ENCODE data around the gene RHBG.

RHBG gene

DNA sequence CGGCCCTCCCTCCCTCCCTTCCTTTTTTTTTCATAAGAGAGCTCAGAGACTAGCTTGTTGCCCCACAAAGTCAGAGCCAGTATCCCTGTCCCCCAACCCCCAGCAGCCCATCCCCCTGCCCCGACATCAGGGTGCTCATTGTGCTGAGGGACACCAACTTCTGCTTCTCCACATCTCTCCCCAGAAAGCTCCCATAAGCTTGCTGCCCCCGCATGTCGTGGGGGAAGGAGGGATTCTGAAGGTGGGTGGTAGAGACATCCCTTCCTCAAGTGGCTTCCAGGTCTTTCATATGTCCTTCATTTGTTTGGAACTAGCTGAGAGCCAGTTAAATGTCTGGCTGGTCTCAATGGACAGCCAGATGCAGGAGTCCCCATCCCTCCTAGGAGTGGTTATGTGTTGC, 41.2 kb downstream of the RHBG start:
- Histone ChIP-seq H3K4me1 (ENCODE audit: insufficient read depth, low read length) (no peaks in the 10 kb centered on the region), H3K4me3 (ENCODE audit: low read length) (no peak overlapping the region), H2AFZ (ENCODE audit: low read depth, low read length) (no peak overlapping the region), H3K27me3 (ENCODE audit: insufficient read depth, low read length) (peaks cover 67% of the 10 kb centered on the region), H3K36me3 (ENCODE audit: insufficient read depth, low read length) (no peaks in the 10 kb centered on the region), H3K9me3 (ENCODE audit: low read length) (no peaks in the 10 kb centered on the region)

DNA sequence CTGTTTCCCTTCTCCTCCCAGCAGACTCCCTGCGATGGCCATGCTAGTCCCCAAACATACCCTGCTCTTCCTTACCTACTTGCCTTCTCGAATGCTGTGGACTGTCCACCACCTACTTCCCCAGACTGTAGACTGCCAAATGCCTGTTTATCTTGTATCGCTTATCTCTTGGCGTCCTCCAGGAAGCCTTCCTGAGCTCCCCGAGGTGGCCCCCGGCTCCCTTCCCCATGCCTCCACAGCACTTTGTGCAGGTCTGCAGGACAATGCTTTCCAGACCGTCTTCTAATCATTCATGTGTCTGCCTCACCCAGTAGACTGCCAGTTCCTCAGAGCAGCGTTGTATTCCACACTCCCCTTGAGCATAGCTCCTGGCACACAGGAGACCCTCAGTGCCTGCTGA, 41.7 kb downstream of the RHBG start:
- H2AFZ ChIP-seq (ENCODE audit: low read depth, low read length) = no peak overlapping the region
- no peaks in the 10 kb centered on the region for H3K4me1 ChIP-seq (ENCODE audit: insufficient read depth, low read length)
- no peaks in the 10 kb centered on the region for H3K9me3 ChIP-seq (ENCODE audit: low read length)
- H3K27me3 ChIP-seq (ENCODE audit: insufficient read depth, low read length) = peaks cover 66% of the 10 kb centered on the region
- H3K4me3 ChIP-seq (ENCODE audit: low read length) = no peak overlapping the region
- no peaks in the 10 kb centered on the region for H3K36me3 ChIP-seq (ENCODE audit: insufficient read depth, low read length)

DNA sequence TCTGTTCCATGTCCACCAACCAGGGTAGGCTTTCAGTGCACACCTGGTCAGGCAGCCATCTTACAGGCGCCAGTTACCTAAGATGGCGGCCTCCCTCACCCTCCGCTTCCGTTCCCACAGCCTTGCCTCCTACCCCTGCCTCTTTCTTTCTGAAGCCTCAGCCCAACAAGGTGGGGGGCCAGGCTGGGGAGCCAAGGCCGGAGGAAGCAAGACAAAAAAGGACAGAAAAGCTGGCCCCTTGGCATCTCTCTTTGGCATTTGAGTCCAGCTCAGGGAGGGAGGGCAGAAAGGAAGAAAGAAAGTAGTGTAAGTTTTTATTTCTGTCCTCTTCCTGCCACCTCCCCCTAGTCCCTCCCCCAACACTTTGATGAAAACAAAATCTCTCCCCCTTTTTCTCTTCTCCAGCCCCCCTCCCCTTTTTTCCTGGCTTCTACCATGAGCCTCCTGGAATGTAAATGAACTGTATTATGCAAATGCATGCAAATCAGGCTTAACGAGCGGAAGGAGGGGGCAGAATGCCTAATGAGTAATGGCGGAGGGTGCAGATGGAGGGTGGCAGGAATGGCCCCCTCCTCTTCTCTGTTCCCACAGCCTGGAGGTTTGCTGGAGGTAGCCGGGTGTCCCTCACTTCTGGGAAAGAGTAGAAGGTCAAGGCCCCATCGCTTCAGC, 43.8 kb downstream of the RHBG start:
- H3K36me3 ChIP-seq (ENCODE audit: insufficient read depth, low read length) = no peaks in the 10 kb centered on the region
- H3K4me1 ChIP-seq (ENCODE audit: insufficient read depth, low read length) = no peaks in the 10 kb centered on the region
- no peak overlapping the region for H2AFZ ChIP-seq (ENCODE audit: low read depth, low read length)
- no peak overlapping the region for H3K4me3 ChIP-seq (ENCODE audit: low read length)
- no peaks in the 10 kb centered on the region for H3K9me3 ChIP-seq (ENCODE audit: low read length)
- peaks cover 72% of the 10 kb centered on the region for H3K27me3 ChIP-seq (ENCODE audit: insufficient read depth, low read length)

DNA sequence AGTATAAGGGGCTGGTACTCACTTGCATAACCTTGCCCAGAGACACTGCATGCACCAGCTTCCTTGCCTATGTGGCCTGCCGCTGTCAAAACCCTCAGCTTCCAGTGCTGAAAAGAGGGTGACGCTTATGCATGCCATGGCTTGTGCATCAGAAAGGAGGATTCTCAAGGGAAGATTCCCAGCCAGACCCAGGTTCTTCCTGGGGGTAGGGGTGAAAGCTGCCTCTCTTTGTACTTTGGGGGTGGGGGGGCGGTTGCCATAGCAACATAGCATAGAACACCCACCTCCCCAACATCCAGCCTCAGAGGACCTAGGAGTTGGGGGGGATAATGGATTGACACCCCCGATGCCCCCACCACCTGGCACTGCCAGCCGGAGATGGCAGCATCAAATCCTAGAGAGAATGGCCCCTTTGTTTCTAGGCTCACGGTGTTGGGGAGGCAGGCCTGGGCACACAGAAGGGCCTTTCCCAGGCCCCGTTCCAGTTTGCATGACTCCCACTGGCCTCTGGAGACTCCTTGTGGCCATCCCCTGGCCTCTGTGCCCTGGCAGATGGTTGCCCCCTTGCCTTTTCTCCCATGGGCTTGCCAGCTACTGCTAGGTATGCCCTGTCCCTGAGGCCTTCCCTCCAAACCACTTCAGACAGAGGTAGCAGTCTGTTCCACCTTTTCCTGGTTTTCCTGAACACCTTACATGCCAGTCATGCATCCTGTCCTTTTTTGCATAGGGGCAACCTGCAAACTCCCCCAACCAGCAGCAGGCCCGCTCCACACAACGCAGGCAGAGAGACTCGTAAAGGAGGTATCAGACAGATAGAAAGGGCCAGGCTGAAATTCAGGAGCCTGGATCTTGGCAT, 44.6 kb downstream of the RHBG start:
- Histone ChIP-seq H2AFZ (ENCODE audit: low read depth, low read length) (no peak overlapping the region), H3K36me3 (ENCODE audit: insufficient read depth, low read length) (no peaks in the 10 kb centered on the region), H3K4me3 (ENCODE audit: low read length) (no peak overlapping the region), H3K27me3 (ENCODE audit: insufficient read depth, low read length) (peaks cover 75% of the 10 kb centered on the region), H3K9me3 (ENCODE audit: low read length) (no peaks in the 10 kb centered on the region), H3K4me1 (ENCODE audit: insufficient read depth, low read length) (no peaks in the 10 kb centered on the region)

DNA sequence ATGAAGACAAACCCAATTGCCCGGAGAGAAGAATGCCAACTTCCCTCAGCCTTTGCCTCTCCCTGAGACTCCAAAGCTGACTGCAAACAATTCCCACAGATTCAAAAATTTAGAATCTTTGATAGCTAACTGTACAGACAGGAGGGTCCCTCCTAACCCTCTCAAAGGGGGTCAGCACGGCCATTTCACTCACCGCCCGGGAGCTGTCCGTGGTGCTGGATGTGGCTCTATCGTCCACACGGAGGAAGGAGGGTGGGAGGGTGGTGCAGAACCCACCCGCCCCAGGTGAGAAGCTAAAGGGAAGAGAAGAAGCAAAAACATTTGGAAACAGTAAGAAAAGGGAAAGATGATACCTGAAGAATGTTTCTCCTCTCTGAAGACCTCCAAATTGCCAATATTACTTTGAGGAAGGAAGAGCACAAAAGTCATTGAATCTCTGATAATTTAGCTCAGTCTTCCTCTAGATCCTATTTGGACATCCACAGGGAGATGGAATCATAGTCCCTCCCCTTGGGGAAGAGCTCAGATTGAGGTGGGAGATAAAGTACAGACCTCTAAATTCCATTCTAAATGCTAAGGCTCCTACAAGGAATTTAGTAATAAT, 45.6 kb downstream of the RHBG start:
- H3K4me1 ChIP-seq (ENCODE audit: insufficient read depth, low read length) = no peaks in the 10 kb centered on the region
- H3K9me3 ChIP-seq (ENCODE audit: low read length) = no peaks in the 10 kb centered on the region
- no peak overlapping the region for H3K4me3 ChIP-seq (ENCODE audit: low read length)
- H2AFZ ChIP-seq (ENCODE audit: low read depth, low read length) = no peak overlapping the region
- H3K27me3 ChIP-seq (ENCODE audit: insufficient read depth, low read length) = peaks cover 76% of the 10 kb centered on the region
- H3K36me3 ChIP-seq (ENCODE audit: insufficient read depth, low read length) = no peaks in the 10 kb centered on the region

DNA sequence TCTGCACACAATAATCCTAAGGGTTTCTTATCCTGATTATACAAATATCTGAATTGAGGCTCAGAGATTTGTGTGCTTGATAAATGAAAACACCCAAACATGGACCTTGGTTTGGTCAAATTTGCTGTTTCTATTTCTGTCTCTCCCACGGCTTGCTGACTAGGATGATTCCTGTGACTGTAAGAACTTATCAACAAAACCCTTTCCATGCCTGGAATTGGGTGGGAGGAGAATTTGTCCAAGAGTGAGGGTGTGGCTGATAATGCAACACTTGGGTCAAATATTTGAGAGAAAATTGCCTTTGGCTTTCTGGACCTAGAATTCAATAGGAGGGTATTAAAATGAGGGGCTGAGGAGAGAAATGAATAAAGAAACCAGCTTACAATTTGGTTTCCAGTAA, 48.0 kb downstream of the RHBG start:
- no peaks in the 10 kb centered on the region for H3K36me3 ChIP-seq (ENCODE audit: insufficient read depth, low read length)
- no peak overlapping the region for H3K4me3 ChIP-seq (ENCODE audit: low read length)
- H2AFZ ChIP-seq (ENCODE audit: low read depth, low read length) = no peak overlapping the region
- H3K9me3 ChIP-seq (ENCODE audit: low read length) = no peaks in the 10 kb centered on the region
- H3K27me3 ChIP-seq (ENCODE audit: insufficient read depth, low read length) = peaks cover 84% of the 10 kb centered on the region
- peaks cover 4% of the 10 kb centered on the region for H3K4me1 ChIP-seq (ENCODE audit: insufficient read depth, low read length)

DNA sequence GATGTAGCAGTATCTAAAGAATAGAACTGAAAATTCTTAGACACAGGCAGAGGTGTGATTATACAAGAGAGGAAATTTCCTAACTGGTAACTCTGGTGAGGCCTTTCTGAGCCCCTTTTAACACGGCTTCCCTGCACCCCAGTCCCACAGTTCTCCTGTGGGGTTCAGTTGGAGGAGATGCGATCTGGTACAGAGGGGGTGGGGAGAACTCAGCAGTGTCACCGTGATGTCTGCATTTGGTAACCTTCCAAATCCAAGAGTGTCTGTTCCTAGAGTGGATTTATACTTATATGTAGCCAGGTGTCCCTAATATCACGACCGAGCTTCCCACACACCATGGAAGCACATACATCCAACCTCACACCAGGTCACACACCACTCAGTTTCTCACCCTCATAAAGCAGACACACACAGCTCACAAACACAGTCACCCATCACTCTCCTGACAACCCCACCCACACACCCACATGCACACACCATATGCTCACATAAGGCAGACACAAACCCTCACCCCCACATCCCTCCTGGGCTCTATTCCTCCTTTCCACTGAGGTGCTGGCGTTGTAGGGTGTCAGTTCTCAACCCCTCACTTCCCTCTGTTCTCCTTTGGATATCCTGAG, 48.5 kb downstream of the RHBG start:
- Histone ChIP-seq H3K9me3 (ENCODE audit: low read length) (peaks cover 2% of the 10 kb centered on the region), H2AFZ (ENCODE audit: low read depth, low read length) (no peak overlapping the region), H3K36me3 (ENCODE audit: insufficient read depth, low read length) (no peaks in the 10 kb centered on the region), H3K4me3 (ENCODE audit: low read length) (no peak overlapping the region), H3K4me1 (ENCODE audit: insufficient read depth, low read length) (peaks cover 4% of the 10 kb centered on the region), H3K27me3 (ENCODE audit: insufficient read depth, low read length) (peaks cover 85% of the 10 kb centered on the region)

DNA sequence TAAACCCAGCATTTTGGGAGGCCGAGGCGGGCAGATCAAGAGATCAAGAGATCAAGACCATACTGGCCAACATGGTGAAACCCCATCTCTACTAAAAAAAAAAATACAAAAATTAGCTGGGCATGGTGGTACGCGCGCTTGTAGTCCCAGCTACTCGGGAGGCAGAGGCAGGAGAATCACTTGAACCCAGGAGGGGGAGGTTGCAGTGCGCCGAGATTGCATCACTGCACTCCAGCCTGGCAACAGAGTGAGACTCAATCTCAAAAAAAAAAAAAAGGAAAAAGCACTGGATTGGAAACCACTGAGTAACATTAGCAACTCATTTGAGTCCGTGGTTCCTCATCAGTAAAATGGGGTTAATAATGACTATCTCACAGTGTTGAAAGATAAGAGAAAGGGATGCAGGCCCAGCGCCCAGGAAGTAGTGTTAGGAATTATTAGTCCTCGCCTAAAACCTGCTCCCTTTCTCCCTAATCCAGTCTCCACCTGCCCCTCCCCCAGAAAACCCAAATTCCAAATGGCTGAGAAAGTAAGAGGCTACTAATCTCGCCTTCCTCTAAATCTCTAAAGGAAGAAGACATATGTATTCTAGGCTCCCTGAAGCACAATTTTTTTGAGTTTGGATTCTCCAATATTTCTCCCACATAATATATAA, 49.5 kb downstream of the RHBG start:
- no peak overlapping the region for H2AFZ ChIP-seq (ENCODE audit: low read depth, low read length)
- H3K9me3 ChIP-seq (ENCODE audit: low read length) = peaks cover 2% of the 10 kb centered on the region
- H3K4me3 ChIP-seq (ENCODE audit: low read length) = no peak overlapping the region
- H3K36me3 ChIP-seq (ENCODE audit: insufficient read depth, low read length) = no peaks in the 10 kb centered on the region
- peaks cover 4% of the 10 kb centered on the region for H3K4me1 ChIP-seq (ENCODE audit: insufficient read depth, low read length)
- peaks cover 95% of the 10 kb centered on the region for H3K27me3 ChIP-seq (ENCODE audit: insufficient read depth, low read length)

DNA sequence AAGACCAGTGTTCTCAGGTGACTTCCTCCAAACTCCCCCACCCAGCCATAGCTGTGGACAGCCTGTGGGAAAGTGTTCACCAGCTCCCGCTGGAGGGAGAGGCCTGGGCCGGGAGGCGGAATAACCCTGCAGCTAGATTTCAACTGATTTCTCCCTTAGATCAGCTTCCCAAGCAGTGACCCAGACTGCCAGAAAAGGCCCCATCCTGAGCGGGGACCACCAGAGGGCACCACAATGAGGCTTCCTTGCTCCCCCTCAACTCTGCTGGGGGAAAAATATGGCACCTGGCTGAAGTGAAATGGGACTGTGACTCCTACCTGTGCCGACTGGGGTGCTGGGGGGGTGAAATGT, 50.8 kb downstream of the RHBG start:
- peaks cover 2% of the 10 kb centered on the region for H3K9me3 ChIP-seq (ENCODE audit: low read length)
- no peak overlapping the region for H3K4me3 ChIP-seq (ENCODE audit: low read length)
- H3K36me3 ChIP-seq (ENCODE audit: insufficient read depth, low read length) = no peaks in the 10 kb centered on the region
- H3K27me3 ChIP-seq (ENCODE audit: insufficient read depth, low read length) = peaks cover 95% of the 10 kb centered on the region
- H3K4me1 ChIP-seq (ENCODE audit: insufficient read depth, low read length) = peaks cover 4% of the 10 kb centered on the region
- no peak overlapping the region for H2AFZ ChIP-seq (ENCODE audit: low read depth, low read length)

DNA sequence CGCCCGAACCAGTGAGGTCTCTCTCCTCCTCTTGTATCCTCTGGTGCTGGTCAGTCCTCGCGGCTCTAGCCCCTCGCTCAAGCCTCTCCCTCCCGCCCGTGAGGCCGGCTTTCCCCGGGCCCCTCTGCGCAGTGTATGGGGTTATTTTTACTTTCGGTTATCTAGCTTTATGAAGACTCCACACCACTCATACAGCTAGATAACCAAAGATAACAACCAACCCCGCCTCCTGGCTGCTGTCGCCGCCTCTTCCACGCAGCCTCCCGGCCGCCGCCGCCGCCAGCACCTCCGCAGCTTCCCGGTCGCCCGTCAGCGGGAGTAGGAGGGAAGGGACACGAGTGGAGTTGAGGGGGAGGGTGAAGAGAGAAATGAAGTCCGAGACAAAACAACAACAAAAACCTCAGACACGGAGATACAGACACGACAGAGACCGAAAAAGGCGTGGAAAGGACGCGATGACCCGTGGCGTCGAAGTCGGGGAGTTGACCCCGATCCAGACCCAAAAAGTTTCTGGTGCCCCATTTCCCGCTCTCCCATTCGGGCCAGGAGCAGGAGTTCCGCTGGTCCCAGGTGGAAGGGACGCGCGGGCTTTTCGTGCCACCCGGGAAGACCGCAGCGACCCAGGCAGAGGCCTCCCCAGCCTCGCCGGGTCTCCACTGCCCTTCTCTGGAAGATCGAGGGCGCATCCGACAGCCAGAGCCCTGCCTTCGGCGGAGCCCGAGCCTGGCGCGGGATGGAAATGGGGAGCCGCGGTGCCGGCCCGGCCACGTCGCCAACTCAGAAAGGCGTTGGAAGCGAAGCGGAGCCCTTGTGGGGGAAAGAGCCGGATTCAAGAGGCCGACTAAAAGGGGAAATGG, 51.4 kb downstream of the RHBG start:
- H3K9me3 ChIP-seq (ENCODE audit: low read length) = peaks cover 2% of the 10 kb centered on the region
- H3K4me1 ChIP-seq (ENCODE audit: insufficient read depth, low read length) = peaks cover 4% of the 10 kb centered on the region
- H2AFZ ChIP-seq (ENCODE audit: low read depth, low read length) = no peak overlapping the region
- H3K36me3 ChIP-seq (ENCODE audit: insufficient read depth, low read length) = no peaks in the 10 kb centered on the region
- peaks cover 97% of the 10 kb centered on the region for H3K27me3 ChIP-seq (ENCODE audit: insufficient read depth, low read length)
- no peak overlapping the region for H3K4me3 ChIP-seq (ENCODE audit: low read length)

DNA sequence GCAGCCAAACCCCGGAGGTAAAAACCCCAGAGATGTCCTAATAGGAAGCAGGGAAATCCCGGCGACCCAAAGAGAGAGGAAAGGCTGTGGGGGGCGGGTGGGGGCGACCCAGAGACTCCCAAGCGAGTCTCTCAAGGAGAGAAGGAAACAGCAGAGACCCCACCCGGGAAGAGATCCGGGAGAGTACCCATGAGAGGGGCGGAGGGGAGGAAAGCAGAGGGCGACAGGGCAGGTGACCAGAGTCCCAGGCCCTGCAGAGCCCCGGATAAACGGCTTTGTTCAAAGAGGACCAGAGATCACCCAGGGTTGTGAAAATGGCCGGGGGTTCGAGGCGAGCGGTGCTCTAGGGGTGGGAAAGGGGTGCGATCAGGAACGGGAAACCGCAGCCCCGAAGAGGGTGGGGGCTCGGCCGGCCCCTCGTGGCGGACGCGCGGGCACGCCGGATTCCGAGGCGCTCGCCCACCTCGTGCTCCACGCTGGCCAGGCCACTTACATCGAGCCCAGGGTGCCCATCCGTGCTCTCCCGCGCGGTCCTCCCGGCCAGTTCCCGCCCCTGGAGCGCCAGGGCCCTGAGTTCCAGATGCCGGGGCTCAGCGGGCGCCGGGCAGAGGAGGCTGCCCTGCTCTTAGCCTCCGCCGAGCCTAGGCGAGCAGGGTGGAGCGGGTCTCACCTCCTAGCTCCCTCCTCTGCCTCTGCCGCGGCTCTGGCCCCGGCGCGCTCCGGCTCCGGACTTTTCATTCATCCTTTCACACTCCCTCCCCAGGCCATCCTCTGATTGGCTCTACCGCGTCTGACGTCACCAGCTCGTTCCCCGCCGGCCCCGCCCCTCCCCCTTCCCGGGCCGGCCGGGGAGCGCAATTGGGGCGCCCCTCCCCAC, 52.3 kb downstream of the RHBG start:
- Histone ChIP-seq H3K9me3 (ENCODE audit: low read length) (peaks cover 7% of the 10 kb centered on the region), H3K4me3 (ENCODE audit: low read length) (no peak overlapping the region), H2AFZ (ENCODE audit: low read depth, low read length) (no peak overlapping the region), H3K27me3 (ENCODE audit: insufficient read depth, low read length) (peaks cover 95% of the 10 kb centered on the region), H3K4me1 (ENCODE audit: insufficient read depth, low read length) (peaks cover 4% of the 10 kb centered on the region), H3K36me3 (ENCODE audit: insufficient read depth, low read length) (no peaks in the 10 kb centered on the region)

Data from neuron (in vitro differentiated cells).